ENCODE data around the gene AHSG. TPM values are rescaled to one million over a fixed set of nuclear protein-coding genes. Genes with fewer than 3 reads are reported as not detected.

Gene AHSG
- total and polyA plus RNA-seq, 2 donors (not counting 1 experiment from before 2014, with no cell fraction given) = not detected

GRCh38 chr3:186564586-186564985 is 48.3 kb upstream of the AHSG start:
- no peaks in the 10 kb centered on the region for H3K9me3 ChIP-seq (ENCODE audit: control extremely low read depth in 1 of 3, control insufficient read depth in 2 of 3, insufficient read depth in 1 of 3, low read length in 2 of 3)
- no peaks in the 10 kb centered on the region for H3K27me3 ChIP-seq (replicated peaks in 1 of 4; ENCODE audit: control extremely low read depth in 1 of 4, control insufficient read depth in 3 of 4, insufficient read depth in 4 of 4, low read length in 3 of 4)
- intact Hi-C loops (cut with micrococcal nuclease) = no loop called here
- Mint-ChIP-seq H3K9me3 (ENCODE audit: insufficient read depth) (no peaks in the 10 kb centered on the region), H3K4me1 (peaks cover 43% of the 10 kb centered on the region), H3K27ac (no peak overlapping the region), H3K4me3 (peak overlapping the region; percentile 51), H3K27me3 (no peaks in the 10 kb centered on the region)
- POLR2A ChIA-PET = no interaction called here
- peaks cover 51% of the 10 kb centered on the region for H3K79me2 ChIP-seq (ENCODE audit: control insufficient read depth, insufficient read depth, low read length)
- ATAC-seq (ENCODE audit: low read depth) = no peak
- DNase-seq = no peak
- no peak overlapping the region for H2AFZ ChIP-seq (ENCODE audit: insufficient read depth, low read depth, low read length, poor library complexity, severe bottlenecking)
- no peak overlapping the region for H3K4me2 ChIP-seq (replicated peaks; ENCODE audit: low read depth, low read length, poor library complexity, severe bottlenecking)
- H3K27ac ChIP-seq (ENCODE audit: low read length in 2 of 2) = no peak overlapping the region
- peaks cover 14 to 23% of the 10 kb centered on the region in 2 donors for H3K4me1 ChIP-seq (ENCODE audit: control insufficient read depth in 2 of 2, insufficient read depth in 2 of 2, low read length in 2 of 2)
- no peaks in the 10 kb centered on the region for H4K20me1 ChIP-seq (ENCODE audit: control insufficient read depth, insufficient read depth, low read length, poor library complexity, severe bottlenecking)
- peaks cover 1 to 4% of the 10 kb centered on the region in 2 experiments for H3K36me3 ChIP-seq (replicated peaks in 1 of 2; ENCODE audit: control extremely low read depth in 1 of 2, control insufficient read depth in 1 of 2, extremely low read depth in 1 of 2, insufficient read depth in 2 of 2, low read length in 1 of 2)
- H3K9ac ChIP-seq (ENCODE audit: low read length) = no peak overlapping the region
- H3K4me3 ChIP-seq (ENCODE audit: control extremely low read depth in 1 of 5, extremely low read depth in 1 of 5, insufficient read depth in 1 of 5, low read depth in 2 of 5, low read length in 4 of 5) = no peak overlapping the region
- CTCF ChIA-PET = interaction anchor here (1.9 to 3.2 kb wide), 2 partner anchors 24 to 306 kb away, joined by 4 to 14 read pairs; no protein-coding TSS in a partner anchor
- TF ChIP-seq EZH2 (IDR thresholded peaks at IDR 0.05; ENCODE audit: borderline replicate concordance, insufficient read depth, low read depth, low read length, poor library complexity, severe bottlenecking) (no peak), CTCF (IDR thresholded peaks at IDR 0.05) (no peak)

- intact Hi-C loops (cut with micrococcal nuclease) = loop anchor here (1.0 kb wide), 3 partner anchors 87 to 628 kb away; partner anchors contain the start of gene TRA2B
Observed at GRCh38 chr3:186566772-186567071, 46.1 kb upstream of the AHSG start.

More at GRCh38 chr3:186566772-186567071, 46.1 kb upstream of the AHSG start:
- ATAC-seq (ENCODE audit: low read depth) (no peak), DNase-seq (no peak)
- WGBS (ENCODE audit: insufficient coverage) = under 1% methylated on average over 14 of the region's 14 CpGs
- Mint-ChIP-seq H3K4me1 (peaks cover 55% of the 10 kb centered on the region), H3K27me3 (no peaks in the 10 kb centered on the region), H3K4me3 (peak overlapping the region; percentile 97), H3K27ac (peak overlapping the region; percentile 97), H3K9me3 (ENCODE audit: insufficient read depth) (no peaks in the 10 kb centered on the region)
- Histone ChIP-seq H3K9ac (ENCODE audit: low read length) (peak overlapping the region; percentile 94), H3K4me1 (ENCODE audit: control insufficient read depth in 2 of 2, insufficient read depth in 2 of 2, low read length in 2 of 2) (peaks cover 24 to 33% of the 10 kb centered on the region in 2 donors), H3K36me3 (replicated peaks in 1 of 2; ENCODE audit: control extremely low read depth in 1 of 2, control insufficient read depth in 1 of 2, extremely low read depth in 1 of 2, insufficient read depth in 2 of 2, low read length in 1 of 2) (peaks cover 0 to 4% of the 10 kb centered on the region in 2 experiments), H3K27ac (ENCODE audit: low read length in 2 of 2) (peak overlapping the region; percentile 84 to 95), H3K4me2 (replicated peaks; ENCODE audit: low read depth, low read length, poor library complexity, severe bottlenecking) (peak overlapping the region; percentile 84), H3K4me3 (ENCODE audit: control extremely low read depth in 1 of 5, extremely low read depth in 1 of 5, insufficient read depth in 1 of 5, low read depth in 2 of 5, low read length in 4 of 5) (peak overlapping the region; percentile 71 to 99 (median 90)), H3K27me3 (replicated peaks in 1 of 4; ENCODE audit: control extremely low read depth in 1 of 4, control insufficient read depth in 3 of 4, insufficient read depth in 4 of 4, low read length in 3 of 4) (no peaks in the 10 kb centered on the region), H2AFZ (ENCODE audit: insufficient read depth, low read depth, low read length, poor library complexity, severe bottlenecking) (peak overlapping the region; percentile 92), H4K20me1 (ENCODE audit: control insufficient read depth, insufficient read depth, low read length, poor library complexity, severe bottlenecking) (no peaks in the 10 kb centered on the region), H3K9me3 (ENCODE audit: control extremely low read depth in 1 of 3, control insufficient read depth in 2 of 3, insufficient read depth in 1 of 3, low read length in 2 of 3) (no peaks in the 10 kb centered on the region), H3K79me2 (ENCODE audit: control insufficient read depth, insufficient read depth, low read length) (peaks cover 43% of the 10 kb centered on the region)
- CTCF ChIA-PET = interaction anchor here (1.8 to 3.2 kb wide), 3 partner anchors 26 to 311 kb away, joined by 4 to 14 read pairs (median 5); no protein-coding TSS in a partner anchor
- TF ChIP-seq EZH2 (IDR thresholded peaks at IDR 0.05; ENCODE audit: borderline replicate concordance, insufficient read depth, low read depth, low read length, poor library complexity, severe bottlenecking) (no peak), CTCF (IDR thresholded peaks at IDR 0.05) (no peak)
- POLR2A ChIA-PET = interaction anchor here (1.0 kb wide), 2 partner anchors 32 to 459 kb away, joined by 3 to 4 read pairs; no protein-coding TSS in a partner anchor

Data from B cell (primary cell).